Neural cell (in vitro differentiated cells): ENCODE results near the gene AGPAT4. TPM values are rescaled to one million over a fixed set of nuclear protein-coding genes. Genes with fewer than 3 reads are reported as not detected.

Source experiments
- H2AFZ ChIP-seq: fragments of 200-600, 300-800 bp; sonication (generic), shearing (Covaris generic); 2 replicates; pipeline ENCODE4 v1.6.0; 2014; ENCODE audit warnings: low read depth, mild to moderate bottlenecking, antibody characterized with exemption, low read length, moderate library complexity
- H3F3A ChIP-seq: fragments of 200-600 bp; shearing (Covaris generic); 2 replicates; pipeline ENCODE4 v1.6.1; 2016; ENCODE audit warnings: mild to moderate bottlenecking, moderate library complexity, mixed read lengths, antibody characterized with exemption, low read length; ENCODE audit not compliant: insufficient read depth, poor library complexity, severe bottlenecking
- H3K27ac ChIP-seq: fragments of 200-600, 300-800 bp; sonication (generic), shearing (Covaris generic); 2 replicates; pipeline ENCODE4 v1.5.1; 2014; ENCODE audit warnings: mild to moderate bottlenecking, low read length, moderate library complexity
- H3K27me3 ChIP-seq: fragments of 300-800, 200-600 bp; sonication (generic), shearing (Covaris generic); 2 replicates; pipeline ENCODE4 v1.6.0; 2014; ENCODE audit warnings: mild to moderate bottlenecking, low read depth, low read length, moderate library complexity; ENCODE audit not compliant: insufficient read depth
- H3K36me3 ChIP-seq: fragments of 300-800, 200-600 bp; sonication (generic), shearing (Covaris generic); 2 replicates; pipeline ENCODE4 v1.5.1; 2014; ENCODE audit warnings: mild to moderate bottlenecking, antibody characterized with exemption, low read length, moderate library complexity; ENCODE audit not compliant: insufficient read depth
- H3K4me2 ChIP-seq: fragments of 300-800, 200-600 bp; sonication (generic), shearing (Covaris generic); 2 replicates; pipeline ENCODE4 v1.6.0; 2014; ENCODE audit warnings: mild to moderate bottlenecking, low read length
- H3K4me3 ChIP-seq: fragments of 300-800, 200-600 bp; sonication (generic), shearing (Covaris generic); 2 replicates; pipeline ENCODE4 v1.5.1; 2014; ENCODE audit warnings: mild to moderate bottlenecking, low read length, moderate library complexity
- H3K79me2 ChIP-seq: fragments of 200-600 bp; shearing (Covaris generic); replicated peaks from 2 replicates; pipeline ENCODE4 v1.6.0; 2014; ENCODE audit warnings: mild to moderate bottlenecking, low read length, moderate library complexity; ENCODE audit not compliant: insufficient read depth
- H3K9ac ChIP-seq: fragments of 300-800, 200-600 bp; sonication (generic), shearing (Covaris generic); 2 replicates; pipeline ENCODE4 v1.6.1; 2016; ENCODE audit warnings: mild to moderate bottlenecking, low read length, mixed read lengths
- H3K9me2 ChIP-seq: fragments of 200-600 bp; shearing (Covaris generic); 2 replicates; pipeline ENCODE4 v1.6.1; 2016; ENCODE audit warnings: mild to moderate bottlenecking, low read length, mixed read lengths; ENCODE audit not compliant: insufficient read depth
- H3K9me3 ChIP-seq: fragments of 200-600, 300-800 bp; sonication (generic), shearing (Covaris generic); 2 replicates; pipeline ENCODE4 v1.6.1; 2016; ENCODE audit warnings: mild to moderate bottlenecking, mixed run types, low read length, moderate library complexity, mixed read lengths
- H4K20me1 ChIP-seq: fragments of 200-600 bp; shearing (Covaris generic); 2 replicates; pipeline ENCODE4 v1.6.1; 2016; ENCODE audit warnings: mild to moderate bottlenecking, mixed run types; ENCODE audit not compliant: insufficient read depth
- EP300 ChIP-seq: fragments of 450-650 bp; conservative IDR thresholded peaks from 2 replicates; pipeline ENCODE4 v1.6.1; 2014; ENCODE audit warnings: antibody characterized with exemption, mild to moderate bottlenecking, moderate library complexity; ENCODE audit not compliant: poor library complexity, severe bottlenecking
- EZH2 ChIP-seq: fragments of 200-600, 300-800 bp; shearing (Covaris generic), sonication (generic); IDR thresholded peaks from 2 replicates; pipeline ENCODE4 v1.6.1; 2014; ENCODE audit warnings: antibody characterized with exemption, low read length, borderline replicate concordance, mild to moderate bottlenecking; ENCODE audit not compliant: insufficient read depth, poor library complexity, severe bottlenecking
- MXI1 ChIP-seq: fragments of 450-650 bp; conservative IDR thresholded peaks from 2 replicates; pipeline ENCODE4 v1.6.1; 2014; ENCODE audit warnings: antibody characterized with exemption, mild to moderate bottlenecking; ENCODE audit not compliant: poor library complexity, severe bottlenecking
- POLR2AphosphoS5 ChIP-seq: IDR thresholded peaks from 2 replicates; pipeline ENCODE4 v1.6.1; 2012
- RAD21 ChIP-seq: fragments of 450-650 bp; conservative IDR thresholded peaks from 2 replicates; pipeline ENCODE4 v1.6.1; 2014; ENCODE audit warnings: antibody characterized with exemption, mild to moderate bottlenecking, moderate library complexity
- SMC3 ChIP-seq: fragments of 450-650 bp; conservative IDR thresholded peaks from 2 replicates; pipeline ENCODE4 v1.6.1; 2014; ENCODE audit warnings: antibody characterized with exemption, mild to moderate bottlenecking, moderate library complexity; ENCODE audit not compliant: poor library complexity
- TAF1 ChIP-seq: IDR thresholded peaks from 2 replicates; pipeline ENCODE4 v1.6.1; 2012; ENCODE audit warnings: low read depth
- polyA plus RNA-seq: library from polyadenylated mRNA; depleted of rRNA; stranded (reverse); fragments of >200 nt; gene quantifications from 2 replicates; pipeline ENCODE4 v1.2.3, GENCODE V29; 2014
- TF ChIP-seq, protein P1 (sequence below): IDR thresholded peaks from 2 replicates; pipeline ENCODE4 v1.6.1; 2012; ENCODE audit warnings: borderline replicate concordance
- TF ChIP-seq, protein P2 (sequence below): fragments of 450-650 bp; IDR thresholded peaks from 2 replicates; pipeline ENCODE4 v1.5.1; 2014; ENCODE audit warnings: antibody characterized with exemption, mild to moderate bottlenecking, moderate library complexity; ENCODE audit not compliant: poor library complexity, severe bottlenecking

AGPAT4 gene
- polyA plus RNA-seq, 1 donor from 2014 or later, result 42.6 TPM

DNA sequence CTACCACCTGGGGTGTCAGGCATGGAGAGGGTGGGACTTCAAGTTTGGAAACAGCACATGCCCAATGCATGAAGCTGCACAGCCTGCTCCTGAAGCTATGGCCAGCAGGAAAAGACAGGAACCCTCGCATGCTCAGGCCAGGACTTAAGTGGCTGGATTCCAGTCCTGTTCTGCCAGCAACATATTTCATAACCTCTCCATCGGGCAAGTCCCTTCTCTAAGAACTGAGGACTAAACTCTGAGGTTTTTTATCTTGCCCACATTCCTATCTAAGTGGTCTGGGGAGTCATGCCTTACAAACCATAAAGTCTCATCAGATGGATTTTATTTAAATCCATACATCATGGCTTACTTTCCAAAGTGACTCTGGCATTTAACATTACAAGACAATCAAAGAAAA is 27.5 kb upstream of the AGPAT4 start:
- no peaks in the 10 kb centered on the region for H3K36me3 ChIP-seq
- no peaks in the 10 kb centered on the region for H4K20me1 ChIP-seq
- TF ChIP-seq MXI1 (no peak), EZH2 (no peak), RAD21 (no peak), SMC3 (no peak), EP300 (no peak), TAF1 (no peak), POLR2AphosphoS5 (no peak)
- TF ChIP-seq, protein P1, sequence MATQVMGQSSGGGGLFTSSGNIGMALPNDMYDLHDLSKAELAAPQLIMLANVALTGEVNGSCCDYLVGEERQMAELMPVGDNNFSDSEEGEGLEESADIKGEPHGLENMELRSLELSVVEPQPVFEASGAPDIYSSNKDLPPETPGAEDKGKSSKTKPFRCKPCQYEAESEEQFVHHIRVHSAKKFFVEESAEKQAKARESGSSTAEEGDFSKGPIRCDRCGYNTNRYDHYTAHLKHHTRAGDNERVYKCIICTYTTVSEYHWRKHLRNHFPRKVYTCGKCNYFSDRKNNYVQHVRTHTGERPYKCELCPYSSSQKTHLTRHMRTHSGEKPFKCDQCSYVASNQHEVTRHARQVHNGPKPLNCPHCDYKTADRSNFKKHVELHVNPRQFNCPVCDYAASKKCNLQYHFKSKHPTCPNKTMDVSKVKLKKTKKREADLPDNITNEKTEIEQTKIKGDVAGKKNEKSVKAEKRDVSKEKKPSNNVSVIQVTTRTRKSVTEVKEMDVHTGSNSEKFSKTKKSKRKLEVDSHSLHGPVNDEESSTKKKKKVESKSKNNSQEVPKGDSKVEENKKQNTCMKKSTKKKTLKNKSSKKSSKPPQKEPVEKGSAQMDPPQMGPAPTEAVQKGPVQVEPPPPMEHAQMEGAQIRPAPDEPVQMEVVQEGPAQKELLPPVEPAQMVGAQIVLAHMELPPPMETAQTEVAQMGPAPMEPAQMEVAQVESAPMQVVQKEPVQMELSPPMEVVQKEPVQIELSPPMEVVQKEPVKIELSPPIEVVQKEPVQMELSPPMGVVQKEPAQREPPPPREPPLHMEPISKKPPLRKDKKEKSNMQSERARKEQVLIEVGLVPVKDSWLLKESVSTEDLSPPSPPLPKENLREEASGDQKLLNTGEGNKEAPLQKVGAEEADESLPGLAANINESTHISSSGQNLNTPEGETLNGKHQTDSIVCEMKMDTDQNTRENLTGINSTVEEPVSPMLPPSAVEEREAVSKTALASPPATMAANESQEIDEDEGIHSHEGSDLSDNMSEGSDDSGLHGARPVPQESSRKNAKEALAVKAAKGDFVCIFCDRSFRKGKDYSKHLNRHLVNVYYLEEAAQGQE, result no peak
- TF ChIP-seq, protein P2, sequence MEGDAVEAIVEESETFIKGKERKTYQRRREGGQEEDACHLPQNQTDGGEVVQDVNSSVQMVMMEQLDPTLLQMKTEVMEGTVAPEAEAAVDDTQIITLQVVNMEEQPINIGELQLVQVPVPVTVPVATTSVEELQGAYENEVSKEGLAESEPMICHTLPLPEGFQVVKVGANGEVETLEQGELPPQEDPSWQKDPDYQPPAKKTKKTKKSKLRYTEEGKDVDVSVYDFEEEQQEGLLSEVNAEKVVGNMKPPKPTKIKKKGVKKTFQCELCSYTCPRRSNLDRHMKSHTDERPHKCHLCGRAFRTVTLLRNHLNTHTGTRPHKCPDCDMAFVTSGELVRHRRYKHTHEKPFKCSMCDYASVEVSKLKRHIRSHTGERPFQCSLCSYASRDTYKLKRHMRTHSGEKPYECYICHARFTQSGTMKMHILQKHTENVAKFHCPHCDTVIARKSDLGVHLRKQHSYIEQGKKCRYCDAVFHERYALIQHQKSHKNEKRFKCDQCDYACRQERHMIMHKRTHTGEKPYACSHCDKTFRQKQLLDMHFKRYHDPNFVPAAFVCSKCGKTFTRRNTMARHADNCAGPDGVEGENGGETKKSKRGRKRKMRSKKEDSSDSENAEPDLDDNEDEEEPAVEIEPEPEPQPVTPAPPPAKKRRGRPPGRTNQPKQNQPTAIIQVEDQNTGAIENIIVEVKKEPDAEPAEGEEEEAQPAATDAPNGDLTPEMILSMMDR, result no peak
- H3K27ac ChIP-seq, result no peak overlapping the region
- H3F3A ChIP-seq, result no peaks in the 10 kb centered on the region
- H3K9me2 ChIP-seq, result no peaks in the 10 kb centered on the region
- no peak overlapping the region for H2AFZ ChIP-seq
- H3K27me3 ChIP-seq, result no peaks in the 10 kb centered on the region
- no peaks in the 10 kb centered on the region for H3K9me3 ChIP-seq
- H3K4me3 ChIP-seq, result no peak overlapping the region
- no peak overlapping the region for H3K4me2 ChIP-seq
- no peaks in the 10 kb centered on the region for H3K79me2 ChIP-seq
- no peak overlapping the region for H3K9ac ChIP-seq

DNA sequence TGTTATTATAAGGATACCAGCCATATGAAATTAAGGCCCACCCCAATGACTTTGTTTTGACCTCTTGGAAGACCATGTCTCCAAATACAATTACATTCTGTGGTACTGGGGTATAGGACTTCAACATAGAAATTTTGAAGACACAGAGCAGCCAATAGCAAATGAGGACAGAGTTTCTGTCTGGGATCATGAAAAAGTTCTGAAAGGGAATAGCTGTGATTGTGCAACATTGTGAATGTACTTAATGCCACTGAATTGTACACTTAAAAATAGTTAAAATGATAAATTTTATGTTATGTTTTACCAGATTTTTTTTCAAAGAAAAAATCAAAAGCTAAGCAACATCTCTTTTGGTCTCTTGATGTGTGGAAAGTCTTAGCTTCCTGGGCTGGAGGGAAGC is 27.0 kb upstream of the AGPAT4 start:
- Histone ChIP-seq H2AFZ (no peak overlapping the region), H3K27ac (no peak overlapping the region)

More for the DNA sequence above, 27.0 kb upstream of the AGPAT4 start:
- Histone ChIP-seq H3K27me3 (no peaks in the 10 kb centered on the region), H4K20me1 (no peaks in the 10 kb centered on the region), H3K36me3 (no peaks in the 10 kb centered on the region), H3K4me2 (no peak overlapping the region), H3K4me3 (no peak overlapping the region), H3K9me3 (no peaks in the 10 kb centered on the region), H3F3A (no peaks in the 10 kb centered on the region), H3K79me2 (no peaks in the 10 kb centered on the region), H3K9ac (no peak overlapping the region), H3K9me2 (no peaks in the 10 kb centered on the region)
- TF ChIP-seq TAF1 (no peak), EP300 (no peak), RAD21 (no peak), MXI1 (no peak), POLR2AphosphoS5 (no peak), SMC3 (no peak), EZH2 (no peak)
- TF ChIP-seq, protein P2, result no peak
- TF ChIP-seq, protein P1, result no peak
